GM23248 (cell line): ENCODE measurements around the gene PTPN6. TPM values are rescaled to one million over a fixed set of nuclear protein-coding genes. Genes with fewer than 3 reads are reported as not detected.

Source experiments
- DNase-seq: peaks from one replicate; pipeline ENCODE4 v3.0.0-alpha.2; 2015
- H2AFZ ChIP-seq: fragments of 200-600 bp; sonication (generic); 2 replicates; pipeline ENCODE4 v1.6.1; 2016; ENCODE audit warnings: antibody characterized with exemption
- H3F3A ChIP-seq: fragments of 200-600 bp; sonication (generic); 2 replicates; pipeline ENCODE4 v1.6.1; 2016; ENCODE audit warnings: mild to moderate bottlenecking, antibody characterized with exemption, mixed run types; ENCODE audit not compliant: insufficient read depth
- H3K27ac ChIP-seq: fragments of 200-600 bp; sonication (generic); 2 replicates; pipeline ENCODE4 v1.5.1; 2016; ENCODE audit warnings: mild to moderate bottlenecking
- H3K27me3 ChIP-seq: fragments of 200-600 bp; sonication (generic); replicated peaks from 2 replicates; pipeline ENCODE4 v1.6.1; 2016; ENCODE audit warnings: mild to moderate bottlenecking; ENCODE audit not compliant: insufficient read depth
- H3K36me3 ChIP-seq: fragments of 200-600 bp; sonication (generic); 2 replicates; pipeline ENCODE4 v1.6.1; 2016; ENCODE audit warnings: low read depth, mild to moderate bottlenecking
- H3K4me1 ChIP-seq: fragments of 200-600 bp; sonication (generic); 2 replicates; pipeline ENCODE4 v1.6.1; 2016; ENCODE audit warnings: mild to moderate bottlenecking; ENCODE audit not compliant: insufficient read depth
- H3K4me2 ChIP-seq: fragments of 200-600 bp; sonication (generic); one replicate; pipeline ENCODE4 v1.6.1; 2016; ENCODE audit warnings: mild to moderate bottlenecking; ENCODE audit not compliant: unreplicated experiment
- H3K4me3 ChIP-seq: fragments of 200-600 bp; sonication (generic); 2 replicates; pipeline ENCODE4 v1.5.1; 2016; ENCODE audit warnings: mild to moderate bottlenecking
- H3K79me2 ChIP-seq: fragments of 200-600 bp; sonication (generic); 2 replicates; pipeline ENCODE4 v1.6.1; 2016; ENCODE audit warnings: mild to moderate bottlenecking; ENCODE audit not compliant: insufficient read depth
- H3K9ac ChIP-seq: fragments of 200-600 bp; sonication (generic); 2 replicates; pipeline ENCODE4 v1.6.1; 2016; ENCODE audit warnings: mild to moderate bottlenecking
- H3K9me2 ChIP-seq: fragments of 200-600 bp; sonication (generic); 2 replicates; pipeline ENCODE4 v1.6.1; 2016; ENCODE audit warnings: mixed run types, mild to moderate bottlenecking, moderate library complexity; ENCODE audit not compliant: insufficient read depth
- H3K9me3 ChIP-seq: fragments of 200-600 bp; sonication (generic); one replicate; pipeline ENCODE4 v1.6.1; 2017; ENCODE audit warnings: low read depth
- H4K20me1 ChIP-seq: fragments of 200-600 bp; sonication (generic); 2 replicates; pipeline ENCODE4 v1.6.0; 2016; ENCODE audit not compliant: insufficient read depth
- EZH2 ChIP-seq: fragments of 200-600 bp; sonication (generic); IDR thresholded peaks from 2 replicates; pipeline ENCODE4 v1.6.1; 2018; ENCODE audit warnings: antibody characterized with exemption, mild to moderate bottlenecking; ENCODE audit not compliant: insufficient read depth, poor library complexity, severe bottlenecking
- EZH2phosphoT487 ChIP-seq: fragments of 200-600 bp; sonication (generic); IDR thresholded peaks from 2 replicates; pipeline ENCODE4 v1.6.1; 2018; ENCODE audit warnings: antibody characterized with exemption, moderate library complexity, mild to moderate bottlenecking, low read depth; ENCODE audit not compliant: insufficient read depth
- WGBS, 2 experiments: methylation state at CpG; one replicate each; pipeline ENCODE4 v1.1.6; 2015 to 2017; ENCODE audit warnings: low lambda C conversion rate in 2 of 2, low coverage in 1 of 2; ENCODE audit errors: missing lambda C conversion rate in 2 of 2; 5-methylcytosine and 5-hydroxymethylcytosine counted together
- in situ Hi-C: fragments of 300-500 bp; cut with MboI; formaldehyde crosslinking; loops from 2 replicates; pipeline ENCODE4 v1.15.0; 2020
- polyA plus RNA-seq: library from polyadenylated mRNA; unstranded; fragments of >200 nt; fragmentation: Nextera tagmentation; extraction: Ambion mirVana; gene quantifications from 2 replicates; pipeline ENCODE4 v1.2.1, GENCODE V29; 2016
- total RNA-seq: library from RNA; depleted of rRNA; stranded (reverse); fragments of >200 nt; shearing (Covaris generic); gene quantifications from 2 replicates; pipeline ENCODE4 v1.2.3, GENCODE V29; 2014

The PTPN6 gene
- total and polyA plus RNA-seq, 2 experiments from 2014 or later: 0.21 TPM; not detected in 1

GRCh38 chr12:6942331-6942665, 8.9 kb upstream of the PTPN6 start:
- Histone ChIP-seq H3K9me2 (no peaks in the 10 kb centered on the region), H4K20me1 (no peaks in the 10 kb centered on the region), H3F3A (peaks cover 51% of the 10 kb centered on the region), H3K27ac (peak overlapping the region; percentile 92), H3K4me1 (peaks cover 20% of the 10 kb centered on the region), H3K9ac (peak overlapping the region; percentile 89), H3K36me3 (0 out of 2 replicates have a peak, but pooled peaks cover 5% of the 10 kb centered on the region), H3K4me3 (no peak overlapping the region), H3K4me2 (no peak overlapping the region), H3K79me2 (peaks cover 12% of the 10 kb centered on the region; the same call in 1 of the 2 replicates), H3K9me3 (no peaks in the 10 kb centered on the region), H3K27me3 (no peaks in the 10 kb centered on the region), H2AFZ (no peak overlapping the region)
- no peak for DNase-seq
- WGBS, 2 experiments: 81 to 83% methylated on average over 11 of the region's 11 CpGs
- in situ Hi-C loops: loop anchor here (10.0 kb wide), 1 partner anchor 173 kb away; no protein-coding TSS in a partner anchor
- TF ChIP-seq EZH2 (no peak), EZH2phosphoT487 (no peak)

DNA sequence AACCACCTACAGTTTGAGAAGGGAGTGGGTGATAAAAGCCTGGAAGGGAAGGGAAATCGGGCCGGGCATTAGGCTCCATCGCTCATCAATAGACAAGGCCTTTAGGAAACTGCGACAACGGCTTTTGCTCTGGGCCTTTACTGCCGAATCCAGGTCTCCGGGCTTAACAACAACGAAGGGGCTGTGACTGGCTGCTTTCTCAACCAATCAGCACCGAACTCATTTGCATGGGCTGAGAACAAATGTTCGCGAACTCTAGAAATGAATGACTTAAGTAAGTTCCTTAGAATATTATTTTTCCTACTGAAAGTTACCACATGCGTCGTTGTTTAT, 7.8 kb upstream of the PTPN6 start:
- H3K4me3 ChIP-seq: peak overlapping the region; percentile 82

DNA sequence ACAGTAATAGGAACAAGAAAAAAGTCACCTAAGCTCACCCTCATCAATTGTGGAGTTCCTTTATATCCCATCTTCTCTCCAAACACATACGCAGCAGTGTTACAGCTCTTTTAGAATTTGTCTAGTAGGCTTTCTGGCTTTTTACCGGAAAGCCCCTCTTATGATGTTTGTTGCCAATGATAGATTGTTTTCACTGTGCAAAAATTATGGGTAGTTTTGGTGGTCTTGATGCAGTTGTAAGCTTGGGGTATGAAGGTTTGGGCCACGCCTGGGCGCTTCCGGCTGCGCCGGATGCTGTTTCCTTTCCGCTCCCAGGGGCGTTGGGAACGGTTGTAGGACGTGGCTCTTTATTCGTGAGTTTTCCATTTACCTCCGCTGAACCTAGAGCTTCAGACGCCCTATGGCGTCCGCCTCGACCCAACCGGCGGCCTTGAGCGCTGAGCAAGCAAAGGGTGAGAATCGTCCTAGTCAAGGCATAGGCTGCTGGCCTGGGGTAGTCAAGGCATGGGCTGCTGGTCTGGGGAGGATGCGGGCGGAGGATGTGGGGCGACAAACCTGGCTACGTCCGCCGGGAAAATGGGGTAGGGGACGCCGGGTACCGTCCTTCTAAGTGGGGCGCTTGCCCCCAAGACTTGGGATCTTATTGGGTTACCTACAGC, 7.3 kb upstream of the PTPN6 start, which contains the start of the genes C12orf57 and RNU7-1:
Gene C12orf57, plus strand, starts transcription at position 301 of the 659 bp plus-strand sequence. Its CDS starts 100 bp downstream, at position 401.
Gene RNU7-1, plus strand, starts transcription at position 95 of the 659 bp plus-strand sequence.
- H3K9me3 ChIP-seq: no peaks in the 10 kb centered on the region
- peak within 1 kb of the TSS; percentile 31 for H2AFZ ChIP-seq
- TF ChIP-seq EZH2 (no peak), EZH2phosphoT487 (no peak)
- no peaks in the 10 kb centered on the region for H3K9me2 ChIP-seq
- peaks cover 11% of the 10 kb centered on the region; the same call in 1 of the 2 replicates for H3K79me2 ChIP-seq
- peak within 1 kb of the TSS; percentile 82 for H3K4me3 ChIP-seq
- in situ Hi-C loops: loop anchor here (10.0 kb wide), 1 partner anchor 171 kb away; no protein-coding TSS in a partner anchor
- H3K4me2 ChIP-seq: peak within 1 kb of the TSS; percentile 76
- H3K9ac ChIP-seq: peak within 1 kb of the TSS; percentile 89
- H3F3A ChIP-seq: peaks cover 51% of the 10 kb centered on the region
- 1% methylated on average over 29 to 31 of the region's 31 CpGs for WGBS, 2 experiments
- no peaks in the 10 kb centered on the region for H4K20me1 ChIP-seq
- peak within 1 kb of the TSS; percentile 92 for H3K27ac ChIP-seq
- peaks cover 17% of the 10 kb centered on the region for H3K4me1 ChIP-seq
- no peaks in the 10 kb centered on the region for H3K27me3 ChIP-seq
- H3K36me3 ChIP-seq: 0 out of 2 replicates have a peak, but pooled peaks cover 5% of the 10 kb centered on the region
- peak; percentile 90 for DNase-seq

More for the DNA sequence above, 7.8 kb upstream of the PTPN6 start:
- Histone ChIP-seq H3K4me1 (peaks cover 17% of the 10 kb centered on the region), H3K4me2 (peak overlapping the region; percentile 76), H3K27me3 (no peaks in the 10 kb centered on the region), H3F3A (peaks cover 51% of the 10 kb centered on the region), H4K20me1 (no peaks in the 10 kb centered on the region), H3K9me3 (no peaks in the 10 kb centered on the region), H3K79me2 (peaks cover 11% of the 10 kb centered on the region; the same call in 1 of the 2 replicates), H2AFZ (peak overlapping the region; percentile 11; the same call in 1 of the 2 replicates), H3K9me2 (no peaks in the 10 kb centered on the region), H3K27ac (peak overlapping the region; percentile 92), H3K36me3 (0 out of 2 replicates have a peak, but pooled peaks cover 5% of the 10 kb centered on the region), H3K9ac (peak overlapping the region; percentile 89)
- WGBS, 2 experiments: 0 to 2% methylated on average over 13 of the region's 13 CpGs
- in situ Hi-C loops: loop anchor here (10.0 kb wide), 1 partner anchor 171 kb away; no protein-coding TSS in a partner anchor
- no peak for TF ChIP-seq EZH2phosphoT487
- no peak for TF ChIP-seq EZH2
- peak; percentile 96 for DNase-seq

- Histone ChIP-seq H4K20me1 (no peaks in the 10 kb centered on the region), H2AFZ (peak overlapping the region; percentile 31)
- WGBS, 2 experiments: 2% methylated on average over 46 to 48 of the region's 48 CpGs
Measured at GRCh38 chr12:6944381-6945186, 6.6 kb upstream of the PTPN6 start.

More at GRCh38 chr12:6944381-6945186, 6.6 kb upstream of the PTPN6 start:
- H3K9me3 ChIP-seq: no peaks in the 10 kb centered on the region
- H3K9me2 ChIP-seq: no peaks in the 10 kb centered on the region
- H3K4me2 ChIP-seq: peak overlapping the region; percentile 76
- H3K4me1 ChIP-seq: peaks cover 17% of the 10 kb centered on the region
- peaks cover 45% of the 10 kb centered on the region for H3F3A ChIP-seq
- peak overlapping the region; percentile 82 for H3K4me3 ChIP-seq
- H3K9ac ChIP-seq: peak overlapping the region; percentile 89
- H3K27ac ChIP-seq: peak overlapping the region; percentile 92
- TF ChIP-seq EZH2phosphoT487 (no peak), EZH2 (no peak)
- DNase-seq: peak; percentile 97
- H3K36me3 ChIP-seq: 0 out of 2 replicates have a peak, but pooled peaks cover under 1% of the 10 kb centered on the region
- H3K79me2 ChIP-seq: peaks cover 11% of the 10 kb centered on the region; the same call in 1 of the 2 replicates
- in situ Hi-C loops: loop anchor here (10.0 kb wide), 1 partner anchor 170 kb away; no protein-coding TSS in a partner anchor
- H3K27me3 ChIP-seq: no peaks in the 10 kb centered on the region
